GM21576 (cell line): Measurements from ENCODE around the gene ZNF267.
"Not testable (repeated sequence)": the region's sequence is repeated elsewhere in the genome, so short reads cannot be mapped to it uniquely, and the experiment has no call there.

ENCODE experiments used
- ATAC-seq: cut with Tn5 transposase; IDR thresholded peaks from one replicate; pipeline ENCODE4 v1.9.1; 2021; ENCODE audit warnings: mild to moderate bottlenecking, moderate library complexity; ENCODE audit not compliant: unreplicated experiment

Gene ZNF267

DNA sequence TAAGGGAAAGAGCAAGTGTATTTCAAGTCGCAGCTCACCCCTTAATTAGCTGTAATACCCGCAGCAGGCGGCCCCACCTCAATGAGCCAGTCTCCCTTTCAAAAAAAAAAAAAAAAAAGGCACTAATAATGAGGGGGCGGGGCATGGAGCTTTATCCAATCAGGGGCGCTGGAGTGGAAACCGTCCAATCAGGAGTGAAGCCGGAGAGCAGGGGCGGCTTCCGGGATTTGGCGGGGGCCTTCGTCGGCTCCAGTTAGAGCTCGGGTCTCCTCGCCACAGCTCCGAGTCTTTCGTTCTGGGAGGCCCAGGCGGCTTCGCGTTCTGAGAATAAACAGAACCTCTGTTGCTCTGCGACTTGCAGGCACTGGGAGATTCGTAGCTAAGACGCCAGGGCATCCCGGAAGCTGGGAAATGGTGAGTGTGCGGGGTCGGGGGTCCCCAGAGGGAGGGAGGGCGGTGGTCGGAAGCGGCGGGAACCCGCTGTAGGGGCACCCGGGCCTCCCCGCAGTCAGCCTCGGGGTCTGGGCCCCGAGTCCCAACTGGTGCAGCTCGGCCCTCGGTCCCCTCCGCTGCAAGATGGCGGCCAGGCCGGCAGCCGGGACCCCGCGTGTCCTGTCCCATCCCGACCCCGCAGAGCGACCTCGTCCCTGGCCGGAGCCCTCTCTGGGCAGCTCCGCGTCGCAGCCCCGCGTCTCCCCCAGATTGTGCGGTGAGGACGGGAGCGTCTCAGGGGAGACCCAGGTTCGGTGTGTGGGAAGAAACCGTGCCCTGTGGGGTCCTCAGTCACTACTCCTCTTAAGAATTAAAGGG, at the start of gene ZNF267:
Gene ZNF267, plus strand, starts transcription at position 252 of the 810 bp plus-strand sequence. Its CDS starts 160 bp downstream, at position 412.
- peak; percentile 50 for ATAC-seq

DNA sequence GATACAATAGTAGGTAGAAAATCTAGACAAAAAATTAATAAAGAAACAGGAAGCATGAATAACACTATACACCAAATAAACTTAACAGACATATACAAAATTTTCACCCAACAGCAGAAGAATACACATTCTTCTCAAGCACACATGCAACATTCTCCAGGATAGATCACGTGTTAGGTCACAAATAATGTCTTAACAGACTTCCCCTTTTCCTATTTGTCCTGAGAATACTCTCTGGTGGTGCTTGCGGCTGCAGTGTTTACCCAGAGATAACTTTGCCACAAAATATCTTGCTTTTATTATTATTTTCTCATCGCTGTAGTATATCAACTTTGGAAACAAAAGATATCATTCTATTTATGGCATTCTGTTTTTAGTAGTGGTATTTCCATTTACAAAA, 40.6 kb upstream of the ZNF267 start:
- no peak for ATAC-seq

DNA sequence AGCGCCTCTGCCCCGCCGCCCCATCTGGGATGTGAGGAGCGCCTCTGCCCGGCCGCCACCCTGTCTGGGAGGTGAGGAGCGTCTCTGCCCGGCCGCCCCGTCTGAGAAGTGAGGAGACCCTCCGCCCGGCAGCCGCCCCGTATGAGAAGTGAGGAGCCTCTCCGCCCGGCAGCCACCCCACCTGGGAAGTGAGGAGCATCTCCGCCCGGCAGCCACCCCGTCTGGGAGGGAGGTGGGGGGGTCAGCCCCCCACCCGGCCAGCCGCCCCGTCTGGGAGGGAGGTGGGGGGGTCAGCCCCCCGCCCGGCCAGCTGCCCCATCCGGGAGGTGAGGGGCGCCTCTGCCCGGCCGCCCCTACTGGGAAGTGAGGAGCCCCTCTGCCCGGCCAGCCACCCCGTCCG, 37.2 kb upstream of the ZNF267 start:
- not testable (repeated sequence) for ATAC-seq

DNA sequence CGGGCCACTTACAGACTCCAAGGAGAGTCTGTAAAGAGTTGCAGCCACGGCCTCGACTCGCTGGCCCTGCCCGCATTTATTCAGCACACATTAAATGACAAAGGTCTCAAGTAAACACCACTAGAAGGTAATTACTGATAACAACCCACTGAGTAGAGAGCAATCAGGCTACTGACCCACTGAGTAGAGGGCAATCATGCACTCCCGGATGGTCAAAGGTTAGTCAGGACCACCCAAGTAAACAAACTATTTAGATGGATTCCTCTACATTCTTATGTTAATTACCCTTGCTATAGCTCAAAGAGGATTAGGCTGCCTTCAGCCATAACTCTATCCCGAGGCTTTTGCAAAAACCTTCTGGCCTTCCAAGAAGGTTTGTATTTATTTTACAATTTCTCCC, 30.7 kb upstream of the ZNF267 start:
- no peak for ATAC-seq

DNA sequence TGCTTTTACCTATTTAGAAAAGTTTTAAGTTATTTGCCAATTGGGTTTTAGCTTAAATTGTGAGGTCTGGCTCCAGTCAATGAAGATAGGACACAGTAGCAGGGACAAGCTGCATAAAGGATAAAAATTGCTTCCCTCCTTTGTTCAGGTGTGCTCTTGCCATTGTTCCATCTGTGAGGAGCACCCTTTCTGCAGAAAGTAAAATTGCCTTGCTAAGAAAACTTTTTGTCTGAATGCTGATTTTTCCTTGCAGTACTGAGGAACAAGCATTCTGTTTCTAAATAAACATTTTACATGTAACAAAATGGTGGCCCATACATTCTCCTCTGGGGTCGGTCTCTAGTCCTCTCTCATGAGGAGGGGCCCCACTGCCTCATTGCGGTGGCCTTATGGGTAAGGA, 25.0 kb upstream of the ZNF267 start:
- not testable (repeated sequence) for ATAC-seq

DNA sequence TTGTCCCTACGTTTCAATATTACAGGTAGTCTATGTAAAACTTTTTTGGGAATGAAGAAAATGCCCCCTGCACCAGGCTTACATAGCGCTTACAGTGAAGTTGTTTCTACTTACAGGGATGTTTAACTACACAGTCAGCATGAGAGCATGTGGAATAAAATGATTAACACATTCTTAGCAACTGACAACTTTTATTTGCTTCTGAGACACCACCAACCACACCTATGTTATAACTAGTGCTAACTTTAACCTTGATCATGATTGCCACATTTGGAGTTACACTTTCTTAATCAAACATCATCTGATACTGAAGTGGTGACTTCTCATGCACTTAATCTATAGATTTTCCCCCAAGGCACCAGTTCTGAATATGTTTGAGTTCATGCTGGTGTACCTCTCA, 20.3 kb upstream of the ZNF267 start:
- no peak for ATAC-seq

DNA sequence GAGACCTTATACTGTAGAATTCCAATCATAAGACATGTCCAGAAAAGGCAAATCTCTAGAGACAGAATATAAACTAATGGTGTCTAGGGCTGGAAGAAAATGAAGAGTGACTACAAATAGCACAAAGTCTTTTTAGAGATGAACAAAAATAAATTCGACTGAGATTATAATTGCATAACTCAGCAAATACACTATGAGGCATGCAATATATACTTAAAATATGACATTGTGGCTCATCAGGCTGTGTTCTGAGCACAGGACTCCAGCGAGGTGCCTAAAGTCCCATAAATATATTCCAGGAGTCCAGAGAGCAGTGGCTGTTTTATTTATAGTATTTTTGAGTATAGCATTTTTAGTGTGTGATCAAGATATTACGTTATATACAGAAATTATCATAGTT, 13.1 kb upstream of the ZNF267 start:
- ATAC-seq: no peak

DNA sequence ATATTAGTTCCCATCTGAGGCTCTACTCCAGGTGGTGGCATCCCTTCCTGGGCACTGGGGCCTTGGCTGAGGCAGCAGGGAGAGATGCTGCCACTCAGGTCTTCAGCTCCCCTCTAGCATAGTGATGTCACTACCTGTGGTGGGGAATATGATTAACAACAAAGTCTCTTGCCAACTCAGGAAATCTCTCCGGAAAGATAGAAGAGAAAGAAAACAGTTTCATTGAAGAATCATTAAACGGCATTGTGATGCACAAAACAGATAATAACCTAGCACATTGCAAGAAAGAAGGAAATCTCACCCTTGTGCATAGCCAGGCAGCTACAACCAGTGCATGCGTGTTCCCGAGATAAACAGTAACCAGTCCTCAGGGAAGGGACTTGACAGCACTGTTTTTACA, 12.2 kb upstream of the ZNF267 start:
- no peak for ATAC-seq

DNA sequence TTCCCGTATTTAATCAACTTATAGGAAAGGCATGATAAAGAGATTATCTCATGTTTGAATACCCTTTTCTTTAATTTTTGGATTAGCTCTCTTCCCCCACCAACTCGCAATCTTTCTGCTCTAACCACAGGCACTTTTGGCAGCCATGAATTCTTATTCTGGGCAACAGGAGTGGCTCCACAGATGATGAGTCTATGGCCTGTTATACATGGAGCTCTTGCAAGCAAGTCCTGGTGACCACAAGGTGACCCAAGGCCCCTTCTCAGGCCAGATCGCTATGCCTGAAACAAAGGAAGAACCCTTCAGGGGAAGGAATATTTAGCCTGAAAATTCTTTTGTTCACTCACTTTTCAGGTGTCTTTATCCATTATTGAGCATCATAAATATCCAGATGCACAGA, 10.8 kb upstream of the ZNF267 start:
- ATAC-seq: no peak

DNA sequence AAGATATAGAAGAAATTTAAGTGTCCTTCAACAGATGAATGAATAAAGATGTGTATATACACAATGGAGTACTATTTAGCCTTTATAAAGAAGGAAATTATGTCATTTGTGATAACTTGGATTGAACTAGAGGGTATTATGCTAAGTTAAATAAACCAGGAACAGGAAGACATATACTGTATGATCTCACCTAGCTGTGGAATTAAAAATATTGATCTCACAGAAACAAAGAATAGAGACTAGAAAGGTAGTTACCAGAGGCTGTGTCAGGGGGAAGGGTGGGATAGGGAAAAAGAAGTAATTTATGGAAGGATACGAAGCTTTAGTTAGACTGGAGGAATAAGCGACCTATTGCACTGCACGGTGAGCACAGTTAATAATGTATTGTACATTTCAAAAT, 5.4 kb upstream of the ZNF267 start:
- no peak for ATAC-seq

DNA sequence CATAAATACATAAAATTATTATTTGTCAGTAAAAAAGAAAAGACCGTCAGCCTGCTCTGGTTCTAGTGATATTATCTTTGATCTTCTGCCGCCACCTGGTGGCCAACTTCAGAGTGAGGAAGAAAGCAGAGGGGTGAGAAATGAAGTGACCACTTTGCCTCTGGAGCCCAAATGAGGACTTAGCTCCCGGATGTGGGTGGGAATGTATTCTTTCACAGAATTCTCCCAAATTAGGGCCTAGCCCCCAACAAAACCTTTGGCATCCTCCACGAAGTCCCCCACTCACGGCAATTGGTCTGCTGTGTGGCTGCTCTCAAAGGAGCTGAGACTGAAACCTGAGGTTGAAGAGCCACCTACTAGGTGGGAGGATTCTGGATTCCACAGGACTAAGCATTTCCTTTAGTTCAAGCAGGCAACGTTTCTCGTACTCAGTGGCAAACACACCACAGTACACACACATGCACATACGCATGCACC, 4.9 kb upstream of the ZNF267 start:
- ATAC-seq: peak; percentile 36

DNA sequence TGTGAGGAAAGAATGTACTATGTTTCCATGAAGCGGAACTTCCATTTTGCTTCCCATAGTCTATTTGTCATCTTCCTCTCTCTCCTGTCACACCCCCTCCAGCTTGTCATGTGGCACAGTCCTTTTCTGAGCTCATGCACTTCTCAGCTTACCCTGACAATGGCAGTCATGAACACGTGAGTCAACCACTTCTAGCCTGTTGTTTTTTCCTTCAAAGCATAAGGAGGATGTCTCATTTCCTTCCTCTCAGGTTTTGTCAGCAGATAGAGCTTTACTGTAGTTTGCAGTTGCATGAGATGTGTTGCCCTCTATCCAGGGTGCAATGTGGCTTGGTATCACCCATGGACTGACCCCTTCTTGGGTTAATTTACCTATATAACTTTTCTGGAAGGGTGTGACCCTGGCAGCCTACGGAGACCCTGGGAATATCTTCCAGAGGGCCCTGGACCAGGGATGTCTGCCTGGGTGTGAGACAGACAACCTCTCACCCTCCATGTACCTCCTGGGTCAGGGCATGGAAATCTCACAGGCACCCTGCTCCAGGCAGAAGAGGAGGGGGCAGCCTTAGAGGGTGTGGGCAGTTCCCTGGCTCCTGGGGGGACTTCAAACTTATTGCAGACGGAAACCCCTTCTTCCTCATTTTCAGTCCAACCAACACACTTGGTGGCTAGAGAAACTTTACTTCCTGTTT, 4.0 kb upstream of the ZNF267 start:
- ATAC-seq: peak; percentile 40

DNA sequence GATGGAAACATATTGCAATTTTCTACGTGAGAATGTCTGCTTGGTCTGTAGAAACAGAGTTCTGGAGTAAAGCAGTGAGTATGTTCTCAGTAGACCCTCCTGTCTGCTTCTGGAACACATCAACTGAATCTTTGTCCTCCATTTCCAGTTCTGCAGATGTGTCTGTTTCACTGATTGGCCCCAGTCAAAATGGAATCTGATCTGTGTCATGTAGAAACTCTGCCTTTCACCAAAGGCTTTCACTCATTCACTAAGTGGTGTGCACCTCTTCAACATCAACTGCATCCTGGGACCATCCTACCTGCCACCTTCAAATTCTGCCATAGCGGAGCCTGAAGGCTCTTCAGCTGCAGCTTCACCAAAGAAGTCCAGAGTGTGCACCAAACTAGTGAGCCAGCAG, 2.8 kb upstream of the ZNF267 start:
- no peak for ATAC-seq

DNA sequence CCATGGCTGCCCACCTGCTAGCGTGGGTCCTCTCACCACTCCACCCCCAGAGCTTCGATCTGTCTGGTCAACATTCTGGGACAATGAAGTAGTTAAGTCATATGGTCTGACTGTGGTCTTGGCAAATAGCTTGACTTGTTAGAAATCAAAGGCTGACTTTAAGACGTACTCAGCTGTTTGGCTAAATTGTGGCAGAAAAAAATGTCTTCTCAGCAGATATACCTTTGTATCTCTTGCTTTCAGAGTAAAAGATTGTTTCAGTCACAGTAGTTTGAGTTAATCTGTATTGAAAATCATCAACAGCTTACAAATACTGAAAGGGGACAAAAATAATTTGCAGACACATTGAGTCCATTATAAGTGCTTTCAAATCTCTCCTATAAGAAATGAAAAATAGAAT, 2.1 kb upstream of the ZNF267 start:
- ATAC-seq: no peak

DNA sequence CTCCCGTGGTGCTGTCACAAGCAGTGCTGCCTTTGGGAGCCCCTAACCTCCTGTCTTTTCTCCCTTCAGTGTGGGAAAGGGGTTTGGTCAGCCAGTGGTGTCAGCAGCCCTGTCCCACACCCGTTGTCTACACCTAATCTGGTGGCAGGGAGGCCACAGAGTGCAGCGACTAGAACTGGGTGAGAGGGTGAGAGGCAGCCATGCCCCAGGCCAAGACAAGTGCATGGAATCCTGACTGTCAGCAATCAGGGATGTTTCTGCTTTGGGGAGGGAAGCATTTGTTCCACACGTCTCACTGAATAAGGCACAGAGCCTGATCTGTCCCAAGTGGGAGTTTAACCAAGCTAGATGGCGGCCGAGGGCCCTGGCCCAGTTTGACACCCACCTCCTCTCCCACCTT, 1.4 kb upstream of the ZNF267 start:
- no peak for ATAC-seq

DNA sequence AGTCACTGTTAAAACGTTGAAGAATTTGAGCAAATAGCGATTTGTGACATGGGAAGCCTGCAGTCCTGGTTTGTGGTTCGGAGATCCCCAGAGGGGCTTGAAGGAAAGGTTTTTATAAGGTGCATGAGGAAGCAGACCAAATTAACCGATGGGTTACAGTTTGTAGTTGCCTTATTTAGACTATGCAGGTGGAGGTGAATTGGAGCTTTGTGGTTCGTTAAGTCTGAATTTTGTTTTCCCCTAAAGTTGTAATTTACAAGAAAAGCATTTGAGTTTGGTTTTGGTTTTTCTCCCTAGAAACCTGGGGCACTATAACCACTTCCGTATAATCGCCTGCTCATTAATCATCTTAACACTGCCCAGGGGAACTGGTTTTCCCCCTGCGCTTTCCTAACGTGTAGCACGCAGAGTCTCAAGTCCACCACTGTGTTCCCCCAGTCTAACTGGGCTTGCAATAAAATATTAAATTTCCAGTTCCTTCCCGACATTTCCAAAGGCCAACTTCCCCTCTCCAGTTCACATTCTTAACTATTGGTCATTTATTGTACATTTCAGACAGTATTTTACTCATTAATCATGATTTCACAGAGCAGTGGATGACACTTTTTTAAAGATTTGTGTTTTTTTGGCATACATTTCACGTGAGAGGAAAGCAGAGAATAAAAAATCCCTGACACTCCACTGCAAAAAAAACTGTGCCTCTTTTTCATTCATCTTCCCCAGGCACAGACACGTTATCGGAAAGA, 932 bp downstream of the ZNF267 start:
- peak; percentile 32 for ATAC-seq

DNA sequence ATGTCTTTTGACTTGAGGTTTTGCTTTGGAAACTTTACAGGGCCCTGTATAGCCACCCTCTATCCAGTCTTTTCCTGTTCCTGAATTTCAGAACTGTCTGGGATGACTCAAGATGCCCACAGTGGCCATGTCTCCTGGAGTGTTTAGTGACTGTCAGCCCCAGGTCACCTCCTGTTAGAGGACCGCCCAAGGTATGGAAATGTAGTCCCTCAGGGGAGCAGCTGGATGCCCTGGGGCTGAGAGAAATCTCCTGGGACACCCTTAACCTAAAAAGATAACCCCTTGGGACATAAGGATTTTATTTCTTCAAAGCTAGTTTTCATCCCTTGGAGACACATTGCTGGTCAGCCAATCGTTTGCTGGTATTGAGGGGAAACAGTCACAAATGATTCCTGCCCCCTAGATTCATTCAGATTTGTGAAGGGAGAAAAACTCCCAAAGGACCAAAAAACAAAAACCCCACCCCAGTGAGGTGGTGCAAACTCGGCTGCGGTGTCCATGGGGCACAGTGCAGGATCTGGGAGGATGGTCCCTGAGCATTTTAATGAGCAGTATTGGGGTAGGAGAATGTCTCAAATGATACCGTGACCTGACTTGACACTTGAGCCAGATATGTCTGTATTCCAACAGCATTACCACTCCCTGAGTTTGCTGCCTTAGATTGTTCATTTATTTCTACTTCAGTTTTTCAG, 1.7 kb downstream of the ZNF267 start:
- ATAC-seq: no peak

DNA sequence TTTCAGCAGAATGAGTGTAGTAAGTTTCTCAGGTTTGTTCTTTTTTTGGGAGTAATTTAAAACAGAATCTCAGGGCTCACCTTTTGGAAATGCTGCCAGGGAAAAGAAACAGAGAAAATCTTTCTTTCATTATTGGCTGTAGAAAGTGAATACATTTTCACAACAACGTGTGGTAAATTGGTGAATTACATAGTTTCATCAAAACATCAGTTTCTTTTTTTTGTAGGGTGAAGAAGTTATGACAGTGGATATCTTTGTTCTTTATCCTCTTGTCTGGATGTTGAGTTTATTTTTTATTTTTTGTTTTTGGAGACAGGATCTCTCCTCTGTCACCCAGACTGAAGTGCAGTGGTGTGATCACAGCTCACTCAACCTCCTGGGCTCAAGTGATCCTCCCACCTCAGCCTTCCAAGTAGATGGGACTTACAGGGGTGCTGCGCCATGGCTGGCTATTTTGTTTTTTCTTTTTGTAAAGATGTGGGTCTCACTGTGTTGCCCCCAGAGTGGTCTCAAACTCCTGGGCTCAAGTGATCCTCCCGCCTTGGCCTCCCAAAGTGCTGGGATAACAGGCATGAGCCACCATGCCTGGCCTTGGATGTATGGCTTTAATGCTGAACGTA, 2.4 kb downstream of the ZNF267 start:
- ATAC-seq: no peak

DNA sequence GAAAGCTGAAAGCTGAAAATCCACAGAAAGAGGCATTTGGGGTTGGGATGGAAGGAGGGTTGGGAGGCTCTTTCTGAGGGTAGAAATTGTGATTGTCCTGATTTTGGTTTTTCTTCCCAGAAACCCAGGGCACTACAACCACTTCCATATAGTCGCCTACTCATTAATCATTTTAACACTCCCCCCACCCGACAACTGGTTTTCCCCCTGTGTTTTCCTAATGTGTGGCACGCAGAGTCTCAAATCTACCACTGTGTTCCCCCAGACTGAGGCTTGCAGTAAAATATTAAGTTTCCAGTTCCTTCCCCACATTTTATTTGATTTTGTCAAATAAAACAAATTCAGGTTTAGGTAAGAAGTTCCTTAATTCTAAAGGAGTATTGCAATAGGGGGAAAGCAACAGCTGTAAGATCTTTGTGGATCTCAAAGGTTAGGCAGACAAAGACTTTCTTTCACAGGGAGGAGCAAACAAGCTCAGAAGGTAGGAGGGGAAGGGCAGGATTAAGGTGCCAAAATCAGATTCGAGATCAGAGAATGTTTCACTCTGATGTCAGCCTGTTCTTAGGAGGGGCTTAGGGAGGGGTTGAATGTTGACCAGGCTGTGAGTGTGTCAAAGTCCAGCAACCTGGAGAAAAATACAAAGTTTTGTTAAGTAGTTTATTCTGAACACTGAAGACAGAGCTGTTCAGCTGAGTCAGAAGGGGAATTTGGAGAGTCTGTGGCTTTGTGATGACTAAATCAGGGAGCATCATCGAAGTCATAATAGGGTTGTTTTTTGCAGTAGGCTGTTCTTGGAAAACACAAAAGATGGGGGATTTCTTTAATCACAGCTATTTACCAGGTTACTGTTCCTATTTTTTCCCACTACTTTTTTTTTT, 3.6 kb downstream of the ZNF267 start:
- ATAC-seq: peak; percentile 49
